Brain microvascular endothelial cell (primary cell): Measurements from ENCODE around the gene KIRREL2.
"Not testable (repeated sequence)": the region's sequence is repeated elsewhere in the genome, so short reads cannot be mapped to it uniquely, and the experiment has no call there.

Experiments used
- DNase-seq: peaks from one replicate; pipeline ENCODE4 v3.0.0-alpha.2; 2020
- H3K27ac ChIP-seq: fragments of 250-450 bp; sonication (Bioruptor Pico); 2 replicates; pipeline ENCODE4 v1.5.1; 2020; ENCODE audit warnings: mild to moderate bottlenecking, moderate library complexity
- H3K27me3 ChIP-seq: fragments of 250-450 bp; sonication (Bioruptor Pico); replicated peaks from 2 replicates; pipeline ENCODE4 v1.5.1; 2020; ENCODE audit warnings: mild to moderate bottlenecking
- H3K36me3 ChIP-seq: fragments of 250-450 bp; sonication (Bioruptor Pico); replicated peaks from 2 replicates; pipeline ENCODE4 v1.5.1; 2020; ENCODE audit warnings: mild to moderate bottlenecking
- H3K4me3 ChIP-seq: 2 replicates; pipeline ENCODE4 v1.5.1; 2011; ENCODE audit warnings: low read depth, mild to moderate bottlenecking, control low read depth, low read length, moderate library complexity
- in situ Hi-C: cut with HindIII; loops from 2 replicates; pipeline ENCODE4 v1.10.0; 2017; ENCODE audit warnings: low sequenced_read_pairs, low pct_ligation_motif_present
- TF ChIP-seq, protein P1 (sequence below): IDR thresholded peaks from 2 replicates; pipeline ENCODE4 v1.5.1; 2011; ENCODE audit warnings: low read depth, mild to moderate bottlenecking, moderate library complexity, low read length, control low read depth, inconsistent platforms; ENCODE audit errors: missing control alignments

KIRREL2 gene

DNA sequence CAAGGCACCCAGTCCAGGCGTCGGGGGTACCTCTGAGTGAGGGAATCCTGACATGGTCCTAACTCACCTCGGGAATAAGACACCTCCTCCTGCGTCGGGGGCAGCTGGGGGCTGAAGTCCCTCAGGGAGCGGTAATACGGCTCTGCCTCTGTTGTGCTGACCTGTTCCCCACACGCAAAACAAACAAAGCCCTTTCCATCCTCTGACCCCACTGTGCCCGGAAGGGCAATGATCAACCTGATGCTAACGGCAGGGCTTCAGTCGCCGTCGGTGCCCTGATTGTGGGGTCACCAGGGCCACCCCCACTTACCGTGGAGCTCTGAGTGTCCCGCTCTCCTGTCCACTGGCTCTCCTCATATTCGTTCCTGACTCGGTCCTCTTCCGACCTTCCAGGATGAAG, 25.7 kb upstream of the KIRREL2 start:
- in situ Hi-C loops = no loop called here

DNA sequence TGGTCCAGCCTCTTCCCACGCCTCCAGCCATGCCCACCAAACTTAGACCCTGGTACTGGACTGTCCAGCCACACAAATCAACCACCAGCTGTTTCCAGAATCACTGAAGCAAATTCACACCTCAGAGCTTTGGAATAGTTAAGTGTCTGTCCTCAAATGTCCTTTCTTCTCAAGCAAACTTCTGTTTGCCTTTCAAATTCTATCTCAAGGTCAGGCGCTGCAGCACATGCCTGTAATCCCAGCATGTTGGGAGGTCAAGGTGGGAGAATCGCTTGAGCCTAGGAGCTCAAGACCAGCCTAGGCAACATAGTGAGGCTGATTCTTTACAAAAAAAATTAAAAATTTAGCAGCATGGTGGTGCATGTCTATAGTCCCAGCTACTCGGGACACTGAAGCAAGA, 24.7 kb upstream of the KIRREL2 start:
- TF ChIP-seq, protein P1, sequence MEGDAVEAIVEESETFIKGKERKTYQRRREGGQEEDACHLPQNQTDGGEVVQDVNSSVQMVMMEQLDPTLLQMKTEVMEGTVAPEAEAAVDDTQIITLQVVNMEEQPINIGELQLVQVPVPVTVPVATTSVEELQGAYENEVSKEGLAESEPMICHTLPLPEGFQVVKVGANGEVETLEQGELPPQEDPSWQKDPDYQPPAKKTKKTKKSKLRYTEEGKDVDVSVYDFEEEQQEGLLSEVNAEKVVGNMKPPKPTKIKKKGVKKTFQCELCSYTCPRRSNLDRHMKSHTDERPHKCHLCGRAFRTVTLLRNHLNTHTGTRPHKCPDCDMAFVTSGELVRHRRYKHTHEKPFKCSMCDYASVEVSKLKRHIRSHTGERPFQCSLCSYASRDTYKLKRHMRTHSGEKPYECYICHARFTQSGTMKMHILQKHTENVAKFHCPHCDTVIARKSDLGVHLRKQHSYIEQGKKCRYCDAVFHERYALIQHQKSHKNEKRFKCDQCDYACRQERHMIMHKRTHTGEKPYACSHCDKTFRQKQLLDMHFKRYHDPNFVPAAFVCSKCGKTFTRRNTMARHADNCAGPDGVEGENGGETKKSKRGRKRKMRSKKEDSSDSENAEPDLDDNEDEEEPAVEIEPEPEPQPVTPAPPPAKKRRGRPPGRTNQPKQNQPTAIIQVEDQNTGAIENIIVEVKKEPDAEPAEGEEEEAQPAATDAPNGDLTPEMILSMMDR = no peak
- Histone ChIP-seq H3K36me3 (no peaks in the 10 kb centered on the region), H3K4me3 (no peak overlapping the region), H3K27ac (no peak overlapping the region), H3K27me3 (no peaks in the 10 kb centered on the region)
- no peak for DNase-seq
- in situ Hi-C loops = no loop called here

More for the DNA sequence above, 25.7 kb upstream of the KIRREL2 start:
- DNase-seq = no peak
- H3K4me3 ChIP-seq = no peak overlapping the region
- no peaks in the 10 kb centered on the region for H3K36me3 ChIP-seq
- no peak overlapping the region for H3K27ac ChIP-seq
- TF ChIP-seq, protein P1 = no peak
- H3K27me3 ChIP-seq = no peaks in the 10 kb centered on the region

DNA sequence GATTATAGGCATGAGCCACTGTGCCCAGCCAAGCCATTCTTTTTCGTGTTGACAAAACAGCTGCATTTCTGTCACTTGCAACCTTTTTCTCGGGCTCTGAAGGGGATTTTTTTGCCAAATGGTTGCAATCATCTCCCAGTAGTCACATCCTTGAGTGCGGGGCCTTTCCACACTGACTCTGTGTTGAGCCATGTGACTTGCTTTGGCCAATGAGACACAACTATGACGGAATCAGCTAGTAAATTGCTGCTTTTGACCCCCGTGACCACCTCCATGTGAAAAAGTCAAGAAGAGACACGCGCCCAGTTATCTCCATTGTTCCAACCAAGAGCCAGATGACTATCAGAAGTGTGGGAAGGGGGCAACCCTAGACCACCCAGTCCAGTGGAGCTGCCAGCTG, 22.7 kb upstream of the KIRREL2 start:
- no peak for DNase-seq
- TF ChIP-seq, protein P1 = no peak
- Histone ChIP-seq H3K4me3 (no peak overlapping the region), H3K36me3 (no peaks in the 10 kb centered on the region), H3K27ac (no peak overlapping the region), H3K27me3 (no peaks in the 10 kb centered on the region)
- in situ Hi-C loops = no loop called here

DNA sequence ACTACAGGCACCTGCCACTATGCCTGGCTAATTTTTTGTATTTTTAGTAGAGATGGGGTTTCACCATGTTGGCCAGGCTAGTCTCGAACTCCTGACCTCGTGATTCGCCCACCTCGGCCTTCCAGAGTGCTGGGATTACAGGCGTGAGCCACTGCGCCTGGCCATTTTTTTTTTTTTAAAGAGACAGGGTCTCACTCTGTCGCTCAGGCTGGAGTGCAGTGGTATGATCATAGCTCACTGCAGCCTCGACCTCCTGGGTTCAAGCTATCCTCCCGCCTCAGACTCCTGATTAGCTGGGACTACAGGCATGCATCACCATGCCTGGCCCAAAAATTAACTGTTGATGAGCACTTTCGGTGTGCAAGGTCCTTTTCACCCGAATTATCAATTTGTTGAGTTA, 20.6 kb upstream of the KIRREL2 start:
- H3K27me3 ChIP-seq, in situ Hi-C loops, DNase-seq, H3K36me3 ChIP-seq, H3K27ac ChIP-seq, H3K4me3 ChIP-seq: not testable (repeated sequence)

DNA sequence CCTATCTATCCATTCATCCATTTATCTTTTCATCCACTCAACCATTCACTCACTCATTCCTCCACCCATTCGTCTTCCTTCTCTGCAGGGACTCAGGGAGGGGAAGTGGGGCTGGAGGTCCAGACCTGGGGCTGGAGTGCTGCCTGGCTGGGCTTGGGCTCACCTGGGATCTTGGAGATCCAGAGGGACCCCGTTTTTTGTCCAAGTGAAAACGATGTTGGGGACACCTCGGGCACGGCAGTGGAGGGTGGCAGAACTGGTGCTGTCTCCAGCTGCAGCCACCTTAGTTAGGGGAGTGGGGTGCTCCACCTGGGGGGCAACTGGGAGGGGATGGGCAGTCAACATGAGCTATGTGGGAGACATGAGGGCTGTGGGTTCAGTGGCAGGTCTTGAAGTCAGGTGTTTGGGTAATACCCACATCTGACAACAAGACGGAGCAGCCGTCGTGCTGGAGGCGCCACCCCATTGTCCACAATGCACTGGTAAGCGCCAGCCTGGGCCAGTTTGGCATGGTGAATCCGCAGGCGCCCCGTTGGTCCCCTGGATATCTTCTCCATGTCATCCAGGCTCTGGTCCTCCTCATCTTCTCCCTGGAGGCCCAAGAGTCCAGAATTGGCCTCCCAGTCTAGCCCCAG, 14.6 kb upstream of the KIRREL2 start:
- in situ Hi-C loops = no loop called here
- Histone ChIP-seq H3K27me3 (peaks cover 25% of the 10 kb centered on the region), H3K36me3 (no peaks in the 10 kb centered on the region), H3K27ac (no peak overlapping the region), H3K4me3 (no peak overlapping the region)
- TF ChIP-seq, protein P1 = no peak
- no peak for DNase-seq

DNA sequence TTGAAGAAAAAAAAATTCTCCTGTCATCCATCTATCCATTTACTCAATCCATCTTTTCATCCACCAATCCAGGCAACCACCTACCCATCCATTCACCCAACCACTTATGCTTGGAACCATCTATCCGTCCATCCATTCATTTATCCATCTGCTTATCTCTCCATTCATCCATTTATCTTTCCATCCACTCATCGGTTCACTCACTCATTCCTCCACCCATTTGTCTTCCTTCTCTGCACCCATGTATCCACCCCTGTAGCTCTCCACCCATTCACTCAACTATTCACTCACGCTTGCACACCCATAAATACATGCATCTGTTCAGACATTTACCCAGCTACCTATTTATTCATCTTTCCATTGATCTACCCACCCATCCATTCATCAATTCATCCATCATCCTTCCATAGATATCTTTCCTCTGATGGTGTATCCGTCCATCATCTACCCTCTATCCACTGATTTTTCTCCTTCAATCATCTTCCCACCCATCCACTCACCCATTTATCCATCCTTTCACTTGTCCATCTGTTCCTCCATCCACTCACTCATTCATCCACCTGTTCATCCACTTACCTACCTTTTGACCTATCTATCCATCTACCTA, 13.9 kb upstream of the KIRREL2 start:
- DNase-seq = no peak
- Histone ChIP-seq H3K36me3 (no peaks in the 10 kb centered on the region), H3K27me3 (peaks cover 25% of the 10 kb centered on the region), H3K27ac (no peak overlapping the region), H3K4me3 (no peak overlapping the region)
- TF ChIP-seq, protein P1 = no peak
- in situ Hi-C loops = no loop called here
